Osteoblast (primary cell): ENCODE measurements around the gene LY9. TPM values are rescaled to one million over a fixed set of nuclear protein-coding genes. Genes with fewer than 3 reads are reported as not detected.

Experiments
- DNase-seq: peaks from one replicate; pipeline ENCODE4 v3.0.0; 2011; ENCODE audit warnings: low spot score, mixed read lengths; ENCODE audit not compliant: insufficient read length; ENCODE audit errors: missing footprints
- H2AFZ ChIP-seq: 2 replicates; pipeline ENCODE4 v1.6.0; 2011; ENCODE audit warnings: mild to moderate bottlenecking, low read length
- H3K27ac ChIP-seq: 2 replicates; pipeline ENCODE4 v1.5.1; 2011; ENCODE audit warnings: mild to moderate bottlenecking, low read depth, low read length, moderate library complexity
- H3K27me3 ChIP-seq: 2 replicates; pipeline ENCODE4 v1.6.0; 2012; ENCODE audit warnings: mild to moderate bottlenecking, control low read depth, inconsistent platforms, low read length, moderate library complexity; ENCODE audit not compliant: insufficient read depth
- H3K36me3 ChIP-seq: 2 replicates; pipeline ENCODE4 v1.5.1; 2011; ENCODE audit warnings: mild to moderate bottlenecking, low read length, control low read depth, moderate library complexity; ENCODE audit not compliant: insufficient read depth
- H3K4me1 ChIP-seq: 2 replicates; pipeline ENCODE4 v1.5.1; 2011; ENCODE audit warnings: mild to moderate bottlenecking, low read length, control low read depth, moderate library complexity; ENCODE audit not compliant: insufficient read depth
- H3K4me2 ChIP-seq: 2 replicates; pipeline ENCODE4 v1.6.0; 2011; ENCODE audit warnings: mild to moderate bottlenecking, low read length; ENCODE audit not compliant: insufficient read depth
- H3K4me3 ChIP-seq: fragments of 200-600 bp; sonication (generic); 3 replicates; pipeline ENCODE4 v1.5.1; 2012; ENCODE audit warnings: mild to moderate bottlenecking, low read length, inconsistent platforms; ENCODE audit not compliant: insufficient read depth
- H3K79me2 ChIP-seq: 2 replicates; pipeline ENCODE4 v1.6.0; 2012; ENCODE audit warnings: mild to moderate bottlenecking, low read length, control low read depth, inconsistent platforms; ENCODE audit not compliant: insufficient read depth
- H3K9me3 ChIP-seq: 2 replicates; pipeline ENCODE4 v1.5.1; 2011; ENCODE audit warnings: low read depth, low read length, control low read depth
- H4K20me1 ChIP-seq: 2 replicates; pipeline ENCODE4 v1.6.0; 2012; ENCODE audit warnings: mild to moderate bottlenecking, low read length, control low read depth; ENCODE audit not compliant: insufficient read depth
- total RNA-seq: library from RNA; depleted of rRNA; stranded (reverse); fragments of >200 nt; gene quantifications from 2 replicates; pipeline ENCODE4 v1.2.3, GENCODE V29; 2012
- TF ChIP-seq, protein P1 (sequence below): IDR thresholded peaks from 2 replicates; pipeline ENCODE4 v1.5.1; 2011; ENCODE audit warnings: mild to moderate bottlenecking, low read depth, low read length, moderate library complexity; ENCODE audit errors: extremely low read depth

LY9 gene
- total RNA-seq, 1 donor: not detected

DNA sequence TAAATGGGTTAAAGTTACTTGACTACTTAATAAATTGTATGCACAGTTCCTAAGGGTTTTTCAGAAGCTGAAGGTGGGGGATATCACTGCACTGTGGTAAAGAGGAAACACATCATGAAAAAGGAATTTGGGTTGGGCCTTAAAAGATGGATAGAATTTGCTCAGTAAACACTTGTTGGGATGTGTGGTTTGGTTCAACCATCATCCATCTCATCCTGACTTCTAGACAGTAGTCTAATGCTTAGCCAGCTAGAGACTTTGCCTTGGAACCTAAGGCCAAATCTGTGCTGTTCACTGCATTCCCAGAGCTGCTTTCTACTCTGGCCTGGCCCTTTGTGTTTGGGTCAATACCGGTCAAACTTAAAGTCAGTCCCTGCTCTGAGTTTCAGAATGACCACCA is 30.6 kb downstream of the LY9 start:
- Histone ChIP-seq H3K79me2 (no peaks in the 10 kb centered on the region), H3K27ac (no peak overlapping the region)
- peak; percentile 48 for DNase-seq

DNA sequence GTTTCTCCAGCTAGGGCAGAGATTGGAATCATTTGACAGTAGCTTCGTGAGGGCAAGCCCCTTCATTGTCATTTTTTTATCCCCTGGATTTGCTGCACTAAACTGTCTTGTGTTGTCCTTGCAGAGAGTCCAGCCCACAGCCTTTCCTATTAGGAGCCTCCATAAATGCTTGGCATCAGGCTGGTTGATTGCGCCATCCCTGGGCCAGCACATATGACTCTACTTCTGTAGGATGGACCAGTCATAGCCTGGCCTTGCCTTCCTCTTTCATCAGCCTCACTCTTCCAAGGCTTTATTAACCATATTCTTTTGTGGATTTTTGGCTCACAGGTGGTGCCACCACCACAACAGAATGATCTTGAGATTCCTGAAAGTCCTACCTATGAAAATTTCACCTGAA is 31.4 kb downstream of the LY9 start:
- no peaks in the 10 kb centered on the region for H3K4me1 ChIP-seq
- H3K27ac ChIP-seq: no peak overlapping the region
- H3K4me3 ChIP-seq: no peak overlapping the region
- no peaks in the 10 kb centered on the region for H3K79me2 ChIP-seq
- no peaks in the 10 kb centered on the region for H3K36me3 ChIP-seq
- no peak for DNase-seq
- TF ChIP-seq, protein P1, sequence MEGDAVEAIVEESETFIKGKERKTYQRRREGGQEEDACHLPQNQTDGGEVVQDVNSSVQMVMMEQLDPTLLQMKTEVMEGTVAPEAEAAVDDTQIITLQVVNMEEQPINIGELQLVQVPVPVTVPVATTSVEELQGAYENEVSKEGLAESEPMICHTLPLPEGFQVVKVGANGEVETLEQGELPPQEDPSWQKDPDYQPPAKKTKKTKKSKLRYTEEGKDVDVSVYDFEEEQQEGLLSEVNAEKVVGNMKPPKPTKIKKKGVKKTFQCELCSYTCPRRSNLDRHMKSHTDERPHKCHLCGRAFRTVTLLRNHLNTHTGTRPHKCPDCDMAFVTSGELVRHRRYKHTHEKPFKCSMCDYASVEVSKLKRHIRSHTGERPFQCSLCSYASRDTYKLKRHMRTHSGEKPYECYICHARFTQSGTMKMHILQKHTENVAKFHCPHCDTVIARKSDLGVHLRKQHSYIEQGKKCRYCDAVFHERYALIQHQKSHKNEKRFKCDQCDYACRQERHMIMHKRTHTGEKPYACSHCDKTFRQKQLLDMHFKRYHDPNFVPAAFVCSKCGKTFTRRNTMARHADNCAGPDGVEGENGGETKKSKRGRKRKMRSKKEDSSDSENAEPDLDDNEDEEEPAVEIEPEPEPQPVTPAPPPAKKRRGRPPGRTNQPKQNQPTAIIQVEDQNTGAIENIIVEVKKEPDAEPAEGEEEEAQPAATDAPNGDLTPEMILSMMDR: no peak
- H3K4me2 ChIP-seq: no peak overlapping the region
- H4K20me1 ChIP-seq: no peaks in the 10 kb centered on the region
- no peaks in the 10 kb centered on the region for H3K9me3 ChIP-seq
- H2AFZ ChIP-seq: no peak overlapping the region
- no peaks in the 10 kb centered on the region for H3K27me3 ChIP-seq

More for the DNA sequence above, 30.6 kb downstream of the LY9 start:
- no peaks in the 10 kb centered on the region for H3K4me1 ChIP-seq
- no peaks in the 10 kb centered on the region for H3K36me3 ChIP-seq
- no peaks in the 10 kb centered on the region for H4K20me1 ChIP-seq
- no peak overlapping the region for H3K4me2 ChIP-seq
- TF ChIP-seq, protein P1: no peak
- no peaks in the 10 kb centered on the region for H3K27me3 ChIP-seq
- H2AFZ ChIP-seq: no peak overlapping the region
- no peak overlapping the region for H3K4me3 ChIP-seq
- no peaks in the 10 kb centered on the region for H3K9me3 ChIP-seq

DNA sequence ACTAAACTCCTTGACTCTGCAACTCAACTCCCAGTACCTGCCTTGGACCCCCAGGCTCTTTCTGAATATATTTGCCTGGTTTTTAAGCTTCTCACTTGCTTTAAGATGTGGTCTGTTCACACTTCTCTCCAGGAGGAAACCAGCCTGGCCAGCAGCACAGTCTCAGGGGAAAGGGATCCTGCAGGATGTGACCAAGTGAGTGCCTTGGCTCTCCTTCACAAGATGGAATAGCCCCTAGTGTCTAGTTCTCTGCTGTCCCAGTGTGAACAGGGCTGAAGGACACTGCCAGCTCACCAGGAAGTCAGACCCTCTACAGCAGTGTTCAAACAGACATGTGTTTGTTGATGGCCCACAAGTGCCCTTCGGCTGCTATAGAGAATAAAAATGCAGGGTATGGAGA is 33.8 kb downstream of the LY9 start:
- Histone ChIP-seq H3K27me3 (no peaks in the 10 kb centered on the region), H3K4me1 (no peaks in the 10 kb centered on the region), H3K9me3 (no peaks in the 10 kb centered on the region), H2AFZ (no peak overlapping the region), H3K36me3 (no peaks in the 10 kb centered on the region), H3K27ac (no peak overlapping the region), H3K4me2 (no peak overlapping the region), H3K4me3 (no peak overlapping the region), H4K20me1 (no peaks in the 10 kb centered on the region), H3K79me2 (no peaks in the 10 kb centered on the region)
- TF ChIP-seq, protein P1: no peak
- no peak for DNase-seq

DNA sequence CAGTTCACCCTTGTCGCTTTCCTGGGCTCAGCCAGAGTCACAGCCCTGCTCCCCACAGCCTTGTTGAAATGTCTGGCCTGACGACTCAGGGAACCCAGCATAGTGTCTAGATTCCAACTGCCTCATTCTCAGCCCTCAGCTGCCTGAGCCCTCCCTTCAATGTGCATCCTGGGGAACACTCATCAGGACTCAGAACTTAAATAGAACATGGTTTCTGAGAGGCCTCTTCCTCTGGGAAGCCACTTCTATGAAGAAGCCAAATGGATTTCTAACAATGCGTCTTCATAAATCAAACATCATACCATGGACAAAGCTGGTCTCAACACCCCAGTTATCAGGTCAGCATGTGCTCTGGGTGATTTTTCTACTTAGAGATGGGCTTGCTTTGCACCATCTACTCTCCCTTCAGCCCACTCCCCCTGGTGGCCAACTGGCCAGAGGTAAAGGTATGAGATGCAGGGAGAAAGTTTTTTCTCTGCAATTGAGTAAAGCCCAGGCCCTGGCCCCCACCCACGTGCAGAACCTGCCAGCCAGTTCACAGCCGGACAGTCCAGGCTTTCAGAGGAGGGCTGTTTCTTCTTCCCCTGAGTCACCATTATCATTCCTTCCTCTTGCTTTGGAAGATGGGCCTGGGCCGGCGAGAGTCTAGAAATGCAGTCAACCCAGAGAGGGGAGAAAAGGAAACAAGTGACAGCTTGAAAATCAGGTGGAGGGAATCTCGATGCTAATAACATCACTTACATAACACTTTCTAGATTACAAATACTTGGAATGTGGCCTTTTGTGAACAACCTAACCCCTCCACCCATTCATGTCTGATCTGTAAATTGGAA is 34.6 kb downstream of the LY9 start:
- DNase-seq: no peak
- Histone ChIP-seq H2AFZ (no peak overlapping the region), H3K79me2 (no peaks in the 10 kb centered on the region), H3K4me1 (no peaks in the 10 kb centered on the region), H3K27me3 (no peaks in the 10 kb centered on the region), H3K4me2 (no peak overlapping the region), H3K36me3 (no peaks in the 10 kb centered on the region), H3K4me3 (no peak overlapping the region), H3K9me3 (no peaks in the 10 kb centered on the region), H4K20me1 (no peaks in the 10 kb centered on the region), H3K27ac (no peak overlapping the region)
- TF ChIP-seq, protein P1: peak; percentile 57
